GM12801 (cell line): ENCODE measurements around the gene FXN.

ENCODE experiments used
- TF ChIP-seq, protein P1 (sequence below): IDR thresholded peaks from one replicate; pipeline ENCODE4 v1.5.1; 2011; ENCODE audit warnings: control low read depth; ENCODE audit not compliant: insufficient read length; ENCODE audit errors: extremely low read depth

FXN gene

DNA sequence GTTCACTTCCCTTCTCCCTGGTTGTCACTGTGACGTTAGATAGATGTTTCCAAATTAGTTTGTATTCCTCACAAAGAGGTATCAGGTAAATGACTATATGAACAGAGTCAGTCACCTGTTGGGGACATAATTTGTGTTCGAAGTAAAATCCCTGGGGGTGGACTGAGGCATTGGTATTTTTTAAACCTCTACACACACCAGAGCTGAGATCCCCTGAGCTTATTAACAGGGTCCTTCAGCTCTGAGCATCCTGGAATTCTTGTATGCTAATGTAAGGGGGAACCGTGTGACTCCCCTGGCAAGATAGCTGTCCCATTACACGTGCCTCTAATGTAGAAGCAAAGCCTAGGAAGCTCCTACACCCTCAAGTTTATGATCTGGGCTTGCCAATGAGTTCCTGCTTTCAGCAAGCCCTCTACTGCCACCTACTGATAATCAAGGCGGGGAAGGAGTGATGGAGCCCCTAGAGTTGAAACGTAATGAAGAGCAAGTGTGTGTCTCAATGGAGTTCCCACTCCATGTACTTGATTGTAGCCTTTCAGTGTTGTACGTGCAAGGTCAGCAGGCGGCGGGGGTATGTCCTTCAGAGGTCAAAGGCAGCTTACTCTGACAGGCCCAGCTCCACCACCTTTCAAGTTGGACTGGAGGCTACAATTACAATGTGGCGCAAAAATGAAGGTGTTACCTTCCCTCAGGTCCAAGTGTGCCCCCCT, 36.0 kb upstream of the FXN start:
- TF ChIP-seq, protein P1, sequence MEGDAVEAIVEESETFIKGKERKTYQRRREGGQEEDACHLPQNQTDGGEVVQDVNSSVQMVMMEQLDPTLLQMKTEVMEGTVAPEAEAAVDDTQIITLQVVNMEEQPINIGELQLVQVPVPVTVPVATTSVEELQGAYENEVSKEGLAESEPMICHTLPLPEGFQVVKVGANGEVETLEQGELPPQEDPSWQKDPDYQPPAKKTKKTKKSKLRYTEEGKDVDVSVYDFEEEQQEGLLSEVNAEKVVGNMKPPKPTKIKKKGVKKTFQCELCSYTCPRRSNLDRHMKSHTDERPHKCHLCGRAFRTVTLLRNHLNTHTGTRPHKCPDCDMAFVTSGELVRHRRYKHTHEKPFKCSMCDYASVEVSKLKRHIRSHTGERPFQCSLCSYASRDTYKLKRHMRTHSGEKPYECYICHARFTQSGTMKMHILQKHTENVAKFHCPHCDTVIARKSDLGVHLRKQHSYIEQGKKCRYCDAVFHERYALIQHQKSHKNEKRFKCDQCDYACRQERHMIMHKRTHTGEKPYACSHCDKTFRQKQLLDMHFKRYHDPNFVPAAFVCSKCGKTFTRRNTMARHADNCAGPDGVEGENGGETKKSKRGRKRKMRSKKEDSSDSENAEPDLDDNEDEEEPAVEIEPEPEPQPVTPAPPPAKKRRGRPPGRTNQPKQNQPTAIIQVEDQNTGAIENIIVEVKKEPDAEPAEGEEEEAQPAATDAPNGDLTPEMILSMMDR = peak; percentile 62

DNA sequence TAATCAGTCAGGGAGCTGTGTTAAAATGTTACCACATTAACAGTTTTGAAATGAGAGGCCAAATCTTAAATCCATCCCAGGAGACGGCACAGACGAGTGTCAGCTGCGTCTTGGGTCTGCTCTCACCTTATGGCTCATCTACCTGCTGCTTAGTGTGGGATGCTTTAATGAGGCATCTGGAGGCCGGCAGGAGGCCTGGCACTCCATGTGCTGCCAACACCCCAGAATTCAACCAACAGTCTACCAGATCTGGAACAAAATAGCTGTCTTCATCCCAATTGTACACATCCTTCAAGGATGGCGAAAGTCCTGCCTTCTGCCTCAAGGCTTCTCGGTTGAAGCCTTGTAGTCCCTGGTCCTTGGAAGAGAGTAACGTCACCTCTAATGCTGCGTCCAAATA, 33.6 kb upstream of the FXN start:
- TF ChIP-seq, protein P1 = no peak

DNA sequence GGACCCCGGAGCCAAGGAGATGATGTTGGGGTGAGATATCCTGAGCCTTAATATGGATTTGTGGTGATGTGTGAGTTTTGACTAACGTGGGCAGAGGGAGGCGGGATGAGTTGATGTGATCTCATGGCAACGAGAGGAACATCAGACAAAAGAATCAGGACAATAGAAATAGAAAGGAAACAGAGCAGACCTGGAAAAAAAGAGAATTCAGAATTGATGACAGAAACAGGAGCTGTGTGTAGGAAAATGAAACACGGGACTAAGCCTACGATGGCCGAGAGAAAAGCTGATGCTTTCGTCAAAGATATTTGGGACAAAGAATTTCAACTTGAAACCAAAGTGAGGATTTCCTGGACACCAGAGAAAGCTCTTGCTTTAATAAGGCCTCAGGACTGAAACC, 32.5 kb upstream of the FXN start:
- TF ChIP-seq, protein P1 = no peak

DNA sequence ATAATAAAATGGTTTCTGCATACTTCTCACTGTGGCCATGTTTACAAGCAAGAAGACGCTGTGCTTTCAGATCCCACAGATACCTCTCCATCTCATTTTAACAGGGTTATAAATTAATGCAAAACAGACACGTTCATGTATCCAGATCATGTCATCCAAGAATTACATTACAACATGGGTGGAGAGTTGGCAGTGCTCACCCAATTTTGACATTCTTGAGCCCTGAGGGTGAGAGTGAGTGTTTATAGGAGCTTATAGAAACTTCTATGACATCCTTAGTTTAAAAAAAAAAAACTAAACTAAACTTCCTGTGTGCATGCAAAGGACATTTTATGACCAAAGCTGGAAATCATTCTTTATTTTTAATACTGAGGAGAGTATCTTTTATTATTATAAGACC, 30.7 kb upstream of the FXN start:
- TF ChIP-seq, protein P1 = no peak

DNA sequence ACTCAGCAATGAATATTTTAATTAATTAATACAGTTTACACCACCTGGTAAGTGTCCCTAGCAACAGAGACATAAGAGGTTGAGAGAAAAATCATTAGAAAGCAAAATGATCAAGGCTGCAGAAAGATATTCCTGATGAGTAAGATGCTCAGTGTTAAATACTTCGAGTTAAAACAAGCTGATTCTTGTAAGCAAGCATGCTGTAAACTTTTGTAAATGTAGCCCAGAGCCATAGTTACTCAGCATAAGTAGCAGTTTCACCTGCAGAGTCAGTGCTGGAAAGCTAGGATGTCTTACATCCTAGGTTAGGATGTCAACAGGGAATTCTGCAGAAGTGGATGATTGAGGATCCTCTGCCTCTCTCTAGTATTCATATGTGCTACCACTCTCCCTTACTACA, 25.8 kb upstream of the FXN start:
- TF ChIP-seq, protein P1 = no peak

DNA sequence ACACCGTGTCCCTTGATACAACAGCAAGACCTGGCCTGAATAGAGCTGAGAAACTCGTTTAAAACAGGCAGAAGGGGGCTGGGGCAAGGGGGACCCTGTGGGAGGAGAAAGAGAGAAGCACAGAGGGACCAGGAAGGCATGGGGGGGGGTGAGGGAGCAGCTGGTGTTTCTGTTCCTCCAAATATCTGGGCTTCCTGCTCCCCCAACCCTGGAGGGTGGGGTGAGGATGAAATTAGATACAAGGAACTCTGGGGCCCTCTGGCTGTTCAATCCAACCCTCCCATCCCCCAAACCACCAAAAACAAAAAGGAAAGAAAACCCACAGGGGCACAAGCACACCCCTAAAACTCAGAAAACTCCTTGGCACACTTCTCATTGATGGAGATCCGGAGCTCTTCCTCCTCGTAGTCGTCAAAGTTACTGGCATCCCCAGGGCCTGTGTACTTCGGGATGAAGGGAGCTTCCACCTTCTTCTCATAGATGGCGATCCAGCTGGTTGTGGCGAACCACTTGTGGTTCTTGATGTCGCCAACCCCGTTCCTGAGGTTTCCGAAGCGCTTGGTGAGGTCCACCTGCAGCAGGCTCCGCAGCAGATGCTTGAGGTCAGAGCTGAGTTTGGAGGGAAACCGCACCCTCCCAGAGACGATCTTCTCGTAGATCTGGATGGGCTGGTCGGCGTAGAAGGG, 22.7 kb upstream of the FXN start:
- TF ChIP-seq, protein P1 = no peak

DNA sequence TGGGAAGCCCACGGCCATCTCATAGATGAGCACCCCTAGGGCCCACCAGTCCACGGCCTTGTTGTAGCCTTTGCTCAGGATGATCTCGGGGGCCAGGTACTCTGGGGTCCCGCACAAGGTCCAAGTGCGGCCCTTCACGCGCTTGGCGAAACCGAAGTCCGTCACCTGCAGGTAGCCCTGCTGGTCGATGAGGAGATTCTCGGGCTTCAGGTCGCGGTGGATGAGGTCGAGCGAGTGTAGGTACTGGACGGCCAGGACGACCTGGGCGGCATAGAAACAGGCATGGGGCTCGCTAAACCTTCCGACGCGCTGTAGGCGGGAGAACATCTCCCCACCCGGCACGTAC, 22.2 kb upstream of the FXN start:
- TF ChIP-seq, protein P1 = no peak
